ENCODE results near the gene DLX3. TPM values are rescaled to one million over a fixed set of nuclear protein-coding genes. Genes with fewer than 3 reads are reported as not detected.

Gene DLX3
- total RNA-seq, 1 experiment from 2014 or later: 4.9 TPM

GRCh38 chr17:49965524-49965909, 29.5 kb downstream of the DLX3 start:
- H3K27me3 ChIP-seq (replicated peaks; ENCODE audit: control insufficient read depth, insufficient read depth, low read length): no peaks in the 10 kb centered on the region
- Mint-ChIP-seq H3K4me3 (ENCODE audit: unreplicated experiment) (no peak overlapping the region), H3K36me3 (ENCODE audit: insufficient read depth, unreplicated experiment) (peaks cover 6% of the 10 kb centered on the region), H3K27ac (ENCODE audit: unreplicated experiment) (no peak overlapping the region), H3K27me3 (ENCODE audit: insufficient read depth, unreplicated experiment) (peaks cover 3% of the 10 kb centered on the region), H3K9me3 (ENCODE audit: unreplicated experiment) (no peaks in the 10 kb centered on the region), H3K4me1 (ENCODE audit: low read depth, unreplicated experiment) (peaks cover 6% of the 10 kb centered on the region)
- no peak for DNase-seq
- no peaks in the 10 kb centered on the region for H3K36me3 ChIP-seq (ENCODE audit: control insufficient read depth, insufficient read depth, low read length)
- ChIA-PET POLR2A (no interaction called here), CTCF (interaction anchor here (1.4 kb wide), 1 partner anchor 13 kb away, joined by 5 read pairs; no protein-coding TSS in a partner anchor)
- no TSS peak for BruUV-seq (replicated peaks)
- intact Hi-C loops (cut with micrococcal nuclease; ENCODE audit: unreplicated experiment): loop anchor here (5.0 kb wide), 1 partner anchor 167 kb away; the partner anchor contains the start of gene SAMD14
- no peak overlapping the region for H3K4me3 ChIP-seq (ENCODE audit: low read depth, low read length)
- no peaks in the 10 kb centered on the region for H3K9me3 ChIP-seq
- TF ChIP-seq CTCF (IDR thresholded peaks at IDR 0.05; ENCODE audit: insufficient read depth in 1 of 2, low read depth in 1 of 2, low read length in 1 of 2, severe bottlenecking in 1 of 2, unreplicated experiment in 1 of 2): no peak
- H3K4me1 ChIP-seq: peaks cover 5% of the 10 kb centered on the region; the same call in 1 of the 2 replicates

DNA sequence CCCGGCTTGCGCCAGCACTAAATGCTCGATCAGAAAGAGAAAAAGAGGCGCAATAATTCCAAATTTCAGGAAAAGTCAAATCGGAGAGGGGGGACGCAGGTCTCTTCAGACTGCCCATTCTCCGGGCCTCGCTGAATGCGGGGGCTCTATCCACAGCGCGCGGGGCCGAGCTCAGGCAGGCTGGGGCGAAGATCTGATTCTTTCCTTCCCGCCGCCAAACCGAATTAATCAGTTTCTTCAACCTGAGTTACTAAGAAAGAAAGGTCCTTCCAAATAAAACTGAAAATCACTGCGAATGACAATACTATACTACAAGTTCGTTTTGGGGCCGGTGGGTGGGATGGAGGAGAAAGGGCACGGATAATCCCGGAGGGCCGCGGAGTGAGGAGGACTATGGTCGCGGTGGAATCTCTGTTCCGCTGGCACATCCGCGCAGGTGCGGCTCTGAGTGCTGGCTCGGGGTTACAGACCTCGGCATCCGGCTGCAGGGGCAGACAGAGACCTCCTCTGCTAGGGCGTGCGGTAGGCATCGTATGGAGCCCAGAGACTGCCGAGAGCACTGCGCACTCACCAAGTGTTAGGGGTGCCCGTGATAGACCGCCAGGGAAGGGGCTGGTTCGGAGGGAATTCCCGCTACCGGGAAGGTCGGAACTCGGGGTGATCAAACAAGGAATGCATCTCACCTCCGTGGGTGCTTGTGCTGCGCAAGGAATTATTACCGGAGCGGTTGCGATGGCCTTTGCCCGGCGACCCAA, 30.1 kb downstream of the DLX3 start:
- BruUV-seq (replicated peaks): no TSS peak
- peaks cover 5% of the 10 kb centered on the region; the same call in 1 of the 2 replicates for H3K4me1 ChIP-seq
- H3K4me3 Mint-ChIP-seq (ENCODE audit: unreplicated experiment): no peak overlapping the region
- DNase-seq: no peak
- H3K4me3 ChIP-seq (ENCODE audit: low read depth, low read length): no peak overlapping the region
- no peaks in the 10 kb centered on the region for H3K9me3 ChIP-seq
- H3K27me3 ChIP-seq (replicated peaks; ENCODE audit: control insufficient read depth, insufficient read depth, low read length): no peaks in the 10 kb centered on the region
- peaks cover 6% of the 10 kb centered on the region for H3K36me3 Mint-ChIP-seq (ENCODE audit: insufficient read depth, unreplicated experiment)
- no peaks in the 10 kb centered on the region for H3K9me3 Mint-ChIP-seq (ENCODE audit: unreplicated experiment)
- H3K27me3 Mint-ChIP-seq (ENCODE audit: insufficient read depth, unreplicated experiment): peaks cover 3% of the 10 kb centered on the region
- CTCF ChIA-PET: no interaction called here
- no peak overlapping the region for H3K27ac Mint-ChIP-seq (ENCODE audit: unreplicated experiment)
- intact Hi-C loops (cut with micrococcal nuclease; ENCODE audit: unreplicated experiment): loop anchor here (5.0 kb wide), 1 partner anchor 167 kb away; the partner anchor contains the start of gene SAMD14
- peaks cover 6% of the 10 kb centered on the region for H3K4me1 Mint-ChIP-seq (ENCODE audit: low read depth, unreplicated experiment)
- POLR2A ChIA-PET: no interaction called here
- no peaks in the 10 kb centered on the region for H3K36me3 ChIP-seq (ENCODE audit: control insufficient read depth, insufficient read depth, low read length)
- TF ChIP-seq CTCF (IDR thresholded peaks at IDR 0.05; ENCODE audit: insufficient read depth in 1 of 2, low read depth in 1 of 2, low read length in 1 of 2, severe bottlenecking in 1 of 2, unreplicated experiment in 1 of 2): no peak

GRCh38 chr17:49964303-49964768, 30.7 kb downstream of the DLX3 start:
- H3K36me3 ChIP-seq (ENCODE audit: control insufficient read depth, insufficient read depth, low read length): no peaks in the 10 kb centered on the region
- H3K4me3 ChIP-seq (ENCODE audit: low read depth, low read length): no peak overlapping the region
- peaks cover 12% of the 10 kb centered on the region for H3K4me1 Mint-ChIP-seq (ENCODE audit: low read depth, unreplicated experiment)
- H3K4me1 ChIP-seq: peaks cover 5% of the 10 kb centered on the region; the same call in 1 of the 2 replicates
- no peak for TF ChIP-seq CTCF (IDR thresholded peaks at IDR 0.05; ENCODE audit: insufficient read depth in 1 of 2, low read depth in 1 of 2, low read length in 1 of 2, severe bottlenecking in 1 of 2, unreplicated experiment in 1 of 2)
- intact Hi-C loops (cut with micrococcal nuclease; ENCODE audit: unreplicated experiment): no loop called here
- H3K4me3 Mint-ChIP-seq (ENCODE audit: unreplicated experiment): no peak overlapping the region
- DNase-seq: no peak
- no peak overlapping the region for H3K27ac Mint-ChIP-seq (ENCODE audit: unreplicated experiment)
- H3K27me3 ChIP-seq (replicated peaks; ENCODE audit: control insufficient read depth, insufficient read depth, low read length): no peaks in the 10 kb centered on the region
- no peaks in the 10 kb centered on the region for H3K9me3 ChIP-seq
- no peaks in the 10 kb centered on the region for H3K9me3 Mint-ChIP-seq (ENCODE audit: unreplicated experiment)
- BruUV-seq (replicated peaks): no TSS peak
- peaks cover 6% of the 10 kb centered on the region for H3K36me3 Mint-ChIP-seq (ENCODE audit: insufficient read depth, unreplicated experiment)
- POLR2A ChIA-PET: no interaction called here
- CTCF ChIA-PET: no interaction called here
- peaks cover 3% of the 10 kb centered on the region for H3K27me3 Mint-ChIP-seq (ENCODE audit: insufficient read depth, unreplicated experiment)
